ENCODE results near the gene COL4A4. TPM values are rescaled to one million over a fixed set of nuclear protein-coding genes. Genes with fewer than 3 reads are reported as not detected.

Gene COL4A4
- total and polyA plus RNA-seq, 2 donors (not counting 1 experiment from before 2014, with no cell fraction given): 0.17 to 0.76 TPM

DNA sequence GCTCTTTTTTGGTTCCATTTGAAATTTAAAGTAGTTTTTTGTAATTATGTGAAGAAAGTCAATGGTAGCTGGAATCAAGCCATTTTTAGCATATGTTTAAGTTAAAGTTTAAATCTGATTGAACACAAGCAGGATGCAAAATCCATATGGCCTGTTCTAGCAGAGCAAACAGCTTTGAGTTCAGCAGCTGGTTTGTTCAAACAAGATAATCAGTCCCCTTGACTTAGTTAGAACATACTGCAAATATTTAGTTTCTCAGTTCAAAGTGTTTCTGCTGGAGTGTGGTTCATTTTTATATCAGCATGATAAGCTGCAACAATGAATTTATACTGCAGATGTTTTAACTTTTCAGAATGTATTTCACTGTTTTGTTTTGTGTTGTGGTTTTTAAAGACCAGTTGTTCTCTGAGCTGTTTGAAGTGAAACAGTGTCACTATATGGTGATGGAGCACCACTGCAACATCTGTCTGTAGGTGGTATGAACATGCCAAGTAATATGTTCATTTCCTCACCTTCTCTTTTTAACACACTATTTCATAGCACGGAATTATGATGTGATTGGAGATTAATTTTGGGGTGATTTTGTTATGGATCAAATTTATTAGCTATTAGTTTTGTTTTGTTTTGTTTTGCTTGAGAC is 125.3 kb downstream of the COL4A4 start:
- TF ChIP-seq EZH2 (IDR thresholded peaks at IDR 0.05; ENCODE audit: low read length, missing control alignments): no peak
- TF ChIP-seq, protein P1, sequence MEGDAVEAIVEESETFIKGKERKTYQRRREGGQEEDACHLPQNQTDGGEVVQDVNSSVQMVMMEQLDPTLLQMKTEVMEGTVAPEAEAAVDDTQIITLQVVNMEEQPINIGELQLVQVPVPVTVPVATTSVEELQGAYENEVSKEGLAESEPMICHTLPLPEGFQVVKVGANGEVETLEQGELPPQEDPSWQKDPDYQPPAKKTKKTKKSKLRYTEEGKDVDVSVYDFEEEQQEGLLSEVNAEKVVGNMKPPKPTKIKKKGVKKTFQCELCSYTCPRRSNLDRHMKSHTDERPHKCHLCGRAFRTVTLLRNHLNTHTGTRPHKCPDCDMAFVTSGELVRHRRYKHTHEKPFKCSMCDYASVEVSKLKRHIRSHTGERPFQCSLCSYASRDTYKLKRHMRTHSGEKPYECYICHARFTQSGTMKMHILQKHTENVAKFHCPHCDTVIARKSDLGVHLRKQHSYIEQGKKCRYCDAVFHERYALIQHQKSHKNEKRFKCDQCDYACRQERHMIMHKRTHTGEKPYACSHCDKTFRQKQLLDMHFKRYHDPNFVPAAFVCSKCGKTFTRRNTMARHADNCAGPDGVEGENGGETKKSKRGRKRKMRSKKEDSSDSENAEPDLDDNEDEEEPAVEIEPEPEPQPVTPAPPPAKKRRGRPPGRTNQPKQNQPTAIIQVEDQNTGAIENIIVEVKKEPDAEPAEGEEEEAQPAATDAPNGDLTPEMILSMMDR (conservative IDR thresholded peaks at IDR 0.05 in 1 of 2, IDR thresholded peaks at IDR 0.05 in 1 of 2; ENCODE audit: low read depth in 1 of 2, low read length in 2 of 2): no peak
- Histone ChIP-seq H3K9me3 (ENCODE audit: control insufficient read depth, insufficient read depth, low read depth, low read length) (no peaks in the 10 kb centered on the region), H3K4me1 (ENCODE audit: control insufficient read depth, extremely low read depth, insufficient read depth, low read length) (no peaks in the 10 kb centered on the region), H3K4me3 (replicated peaks in 1 of 4; ENCODE audit: control extremely low read depth in 1 of 4, insufficient read depth in 1 of 4, low read depth in 3 of 4, low read length in 4 of 4) (no peak overlapping the region), H3K4me2 (ENCODE audit: extremely low read depth, insufficient read depth, low read length) (no peak overlapping the region), H3K27me3 (ENCODE audit: control insufficient read depth, insufficient read depth, low read length) (no peaks in the 10 kb centered on the region), H3K79me2 (ENCODE audit: control insufficient read depth, insufficient read depth, low read length) (no peaks in the 10 kb centered on the region), H3K9ac (ENCODE audit: insufficient read depth, low read length) (no peak overlapping the region), H4K20me1 (ENCODE audit: control insufficient read depth, extremely low read depth, insufficient read depth, low read length) (no peaks in the 10 kb centered on the region), H2AFZ (ENCODE audit: low read length) (no peak overlapping the region), H3K27ac (ENCODE audit: insufficient read depth, low read length) (no peak overlapping the region), H3K36me3 (ENCODE audit: control insufficient read depth, insufficient read depth, low read length) (no peaks in the 10 kb centered on the region)
- peak in 1 of 2 donors; percentile 1 for DNase-seq (ENCODE audit: low read depth in 2 of 2)

DNA sequence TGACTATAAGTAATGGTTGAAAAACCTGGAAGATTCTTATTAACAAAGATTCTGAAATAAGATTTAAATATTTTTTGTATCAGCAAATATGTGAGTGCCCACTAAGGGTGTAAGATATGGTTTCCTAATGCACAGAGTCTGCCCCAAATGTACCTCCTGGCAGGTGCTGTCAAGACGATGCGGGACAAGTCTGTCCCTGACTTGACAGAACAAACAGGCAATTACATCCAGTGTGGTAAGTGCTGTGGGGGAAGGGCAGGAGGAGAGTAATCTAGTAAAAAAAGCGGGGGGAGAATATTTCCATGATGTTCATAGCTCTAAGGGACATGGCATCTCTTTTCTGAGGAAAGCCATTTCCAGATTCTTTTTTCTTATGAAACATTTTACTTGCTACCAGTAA is 127.5 kb downstream of the COL4A4 start:
- H3K9ac ChIP-seq (ENCODE audit: insufficient read depth, low read length): no peak overlapping the region

DNA sequence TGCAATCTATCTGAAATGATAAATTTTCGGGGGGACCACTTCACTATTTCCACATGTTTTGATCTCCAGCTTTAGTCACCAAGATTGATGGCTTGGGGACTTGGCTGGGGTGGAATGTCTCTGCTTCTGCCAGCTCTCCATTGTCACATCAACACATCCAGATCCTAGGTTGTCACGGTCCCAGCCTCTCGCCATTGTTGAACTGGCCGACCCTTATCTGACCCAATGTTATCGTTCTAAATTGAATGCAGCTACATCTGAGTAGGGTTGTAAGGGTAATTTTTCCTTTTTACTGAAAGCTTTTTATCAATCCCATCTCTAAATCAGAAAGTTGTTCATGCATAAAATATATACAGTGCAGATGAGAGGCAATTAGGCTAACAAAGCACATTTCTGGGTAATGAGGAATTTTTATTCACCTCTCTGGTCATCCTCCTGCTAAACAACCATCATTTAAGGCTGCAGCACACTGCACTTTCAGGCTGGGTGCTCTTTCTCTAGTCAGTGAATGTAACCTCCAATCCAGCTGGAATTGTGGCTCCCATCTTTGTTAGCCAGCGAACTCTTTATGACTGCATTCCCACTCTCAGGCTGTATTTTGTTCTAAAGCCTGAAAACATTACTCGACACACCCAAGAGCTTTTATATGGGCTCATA is 128.2 kb downstream of the COL4A4 start:
- H3K9ac ChIP-seq (ENCODE audit: insufficient read depth, low read length): no peak overlapping the region
- H2AFZ ChIP-seq (ENCODE audit: low read length): no peak overlapping the region
- no peak overlapping the region for H3K4me3 ChIP-seq (replicated peaks in 1 of 4; ENCODE audit: control extremely low read depth in 1 of 4, insufficient read depth in 1 of 4, low read depth in 3 of 4, low read length in 4 of 4)
- H3K36me3 ChIP-seq (ENCODE audit: control insufficient read depth, insufficient read depth, low read length): no peaks in the 10 kb centered on the region
- H4K20me1 ChIP-seq (ENCODE audit: control insufficient read depth, extremely low read depth, insufficient read depth, low read length): no peaks in the 10 kb centered on the region
- no peak overlapping the region for H3K27ac ChIP-seq (ENCODE audit: insufficient read depth, low read length)
- no peaks in the 10 kb centered on the region for H3K79me2 ChIP-seq (ENCODE audit: control insufficient read depth, insufficient read depth, low read length)
- H3K27me3 ChIP-seq (ENCODE audit: control insufficient read depth, insufficient read depth, low read length): no peaks in the 10 kb centered on the region
- no peak overlapping the region for H3K4me2 ChIP-seq (ENCODE audit: extremely low read depth, insufficient read depth, low read length)
- H3K4me1 ChIP-seq (ENCODE audit: control insufficient read depth, extremely low read depth, insufficient read depth, low read length): no peaks in the 10 kb centered on the region
- peak in 1 of 2 donors; percentile 36 for DNase-seq (ENCODE audit: low read depth in 2 of 2)
- H3K9me3 ChIP-seq (ENCODE audit: control insufficient read depth, insufficient read depth, low read depth, low read length): no peaks in the 10 kb centered on the region
- TF ChIP-seq EZH2 (IDR thresholded peaks at IDR 0.05; ENCODE audit: low read length, missing control alignments): no peak

More for the DNA sequence above, 127.5 kb downstream of the COL4A4 start:
- no peaks in the 10 kb centered on the region for H4K20me1 ChIP-seq (ENCODE audit: control insufficient read depth, extremely low read depth, insufficient read depth, low read length)
- TF ChIP-seq EZH2 (IDR thresholded peaks at IDR 0.05; ENCODE audit: low read length, missing control alignments): no peak
- TF ChIP-seq, protein P1 (conservative IDR thresholded peaks at IDR 0.05 in 1 of 2, IDR thresholded peaks at IDR 0.05 in 1 of 2; ENCODE audit: low read depth in 1 of 2, low read length in 2 of 2): no peak
- no peaks in the 10 kb centered on the region for H3K27me3 ChIP-seq (ENCODE audit: control insufficient read depth, insufficient read depth, low read length)
- no peaks in the 10 kb centered on the region for H3K79me2 ChIP-seq (ENCODE audit: control insufficient read depth, insufficient read depth, low read length)
- no peaks in the 10 kb centered on the region for H3K36me3 ChIP-seq (ENCODE audit: control insufficient read depth, insufficient read depth, low read length)
- H3K4me1 ChIP-seq (ENCODE audit: control insufficient read depth, extremely low read depth, insufficient read depth, low read length): no peaks in the 10 kb centered on the region
- H3K4me2 ChIP-seq (ENCODE audit: extremely low read depth, insufficient read depth, low read length): no peak overlapping the region
- H3K27ac ChIP-seq (ENCODE audit: insufficient read depth, low read length): no peak overlapping the region
- DNase-seq (ENCODE audit: low read depth in 2 of 2): no peak
- H2AFZ ChIP-seq (ENCODE audit: low read length): no peak overlapping the region
- no peak overlapping the region for H3K4me3 ChIP-seq (replicated peaks in 1 of 4; ENCODE audit: control extremely low read depth in 1 of 4, insufficient read depth in 1 of 4, low read depth in 3 of 4, low read length in 4 of 4)
- no peaks in the 10 kb centered on the region for H3K9me3 ChIP-seq (ENCODE audit: control insufficient read depth, insufficient read depth, low read depth, low read length)
